ENCODE data around the gene TRPC4. TPM values are rescaled to one million over a fixed set of nuclear protein-coding genes. Genes with fewer than 3 reads are reported as not detected.

The TRPC4 gene
- total RNA-seq, 1 donor from 2014 or later, result not detected

DNA sequence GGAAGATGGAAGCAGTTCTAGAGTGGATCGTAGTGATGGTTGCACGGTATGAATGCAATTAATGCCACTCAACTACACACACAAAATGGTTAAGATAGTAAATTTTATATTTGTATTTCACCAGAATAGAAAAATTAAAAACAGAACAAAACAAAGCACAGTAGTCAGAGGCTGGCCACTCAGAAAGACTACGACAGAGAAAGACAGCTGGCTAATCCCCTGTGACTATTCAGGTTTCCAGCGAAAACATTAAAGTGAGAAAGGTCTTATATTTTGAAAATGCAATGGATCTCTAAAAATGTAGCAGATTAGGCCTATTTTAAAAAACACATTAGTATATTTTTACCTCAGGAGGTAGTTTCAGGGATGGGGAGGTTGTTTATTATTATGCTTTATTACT, 139.7 kb downstream of the TRPC4 start:
- intact Hi-C loops (cut with micrococcal nuclease), result no loop called here

DNA sequence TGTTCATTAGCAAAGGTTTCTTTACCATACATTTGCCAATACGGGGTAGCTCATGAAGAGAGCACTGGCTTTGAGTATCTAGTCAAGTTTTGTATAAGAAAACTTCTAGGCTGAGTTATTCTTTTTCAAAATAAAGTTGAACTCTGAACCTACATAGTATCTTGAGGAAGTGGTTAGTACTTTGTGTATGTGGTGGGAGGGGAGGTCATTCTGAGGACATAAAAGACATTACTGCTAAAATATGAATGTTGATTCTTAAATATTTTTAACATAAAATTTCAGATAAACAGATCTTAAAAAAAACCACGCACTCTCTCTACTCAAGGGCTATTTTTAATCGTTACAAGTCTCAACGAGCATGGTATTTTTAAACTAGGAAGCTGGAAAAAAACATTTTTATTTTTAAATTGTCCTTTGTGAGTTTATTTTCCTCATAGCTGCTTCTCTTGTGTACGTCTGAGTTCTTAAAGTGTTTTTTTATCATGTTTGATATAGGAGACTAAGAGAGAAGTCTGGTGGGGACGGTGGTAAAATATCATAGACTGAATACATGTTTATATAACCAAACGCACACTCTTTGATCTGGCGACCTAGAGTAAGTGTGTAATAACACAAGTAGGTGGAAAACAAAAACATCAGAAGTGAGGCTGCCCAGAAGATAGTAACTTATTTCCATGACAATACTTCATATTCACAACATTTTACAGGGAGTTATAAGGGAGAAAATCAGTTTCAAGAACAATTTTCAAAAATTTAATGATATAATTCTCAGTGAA, 153.0 kb downstream of the TRPC4 start:
- intact Hi-C loops (cut with micrococcal nuclease), result no loop called here

DNA sequence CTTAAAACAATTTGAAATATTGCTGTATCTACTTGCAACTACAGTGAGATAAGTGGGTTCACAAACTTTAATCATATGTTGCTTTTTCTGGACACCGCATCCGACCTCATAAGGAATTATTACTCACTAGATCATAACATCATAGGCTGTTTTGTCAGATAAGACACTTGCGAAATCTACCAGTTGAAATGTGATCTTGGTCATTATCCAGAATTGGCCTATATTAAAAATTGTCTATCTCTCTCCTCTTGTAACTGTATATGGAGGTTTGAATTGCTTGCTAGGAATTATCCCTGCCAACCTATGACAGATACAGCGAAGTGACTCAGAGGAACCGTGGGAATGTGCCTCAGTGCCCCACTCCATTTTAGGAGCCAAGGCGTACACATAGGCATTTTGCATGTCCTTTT, 154.0 kb downstream of the TRPC4 start:
- intact Hi-C loops (cut with micrococcal nuclease), result no loop called here

DNA sequence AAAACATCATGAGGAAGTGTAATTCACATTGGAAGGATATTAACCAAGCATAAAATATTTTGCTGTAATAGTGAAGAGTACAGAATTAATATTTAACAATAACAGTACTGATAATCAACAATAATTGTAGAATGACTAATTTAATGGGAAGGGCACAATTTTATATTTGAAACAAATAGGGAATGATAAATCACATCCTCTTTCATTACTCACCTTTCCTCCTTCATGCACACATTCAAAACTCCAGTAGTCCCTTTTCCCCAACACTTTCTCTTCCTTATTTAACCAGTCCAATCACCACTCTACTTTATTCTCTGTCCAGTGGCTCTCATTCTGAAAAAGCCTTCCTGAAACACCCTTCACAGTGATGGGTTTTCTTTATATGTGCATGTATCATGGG, 160.3 kb downstream of the TRPC4 start:
- intact Hi-C loops (cut with micrococcal nuclease), result no loop called here

DNA sequence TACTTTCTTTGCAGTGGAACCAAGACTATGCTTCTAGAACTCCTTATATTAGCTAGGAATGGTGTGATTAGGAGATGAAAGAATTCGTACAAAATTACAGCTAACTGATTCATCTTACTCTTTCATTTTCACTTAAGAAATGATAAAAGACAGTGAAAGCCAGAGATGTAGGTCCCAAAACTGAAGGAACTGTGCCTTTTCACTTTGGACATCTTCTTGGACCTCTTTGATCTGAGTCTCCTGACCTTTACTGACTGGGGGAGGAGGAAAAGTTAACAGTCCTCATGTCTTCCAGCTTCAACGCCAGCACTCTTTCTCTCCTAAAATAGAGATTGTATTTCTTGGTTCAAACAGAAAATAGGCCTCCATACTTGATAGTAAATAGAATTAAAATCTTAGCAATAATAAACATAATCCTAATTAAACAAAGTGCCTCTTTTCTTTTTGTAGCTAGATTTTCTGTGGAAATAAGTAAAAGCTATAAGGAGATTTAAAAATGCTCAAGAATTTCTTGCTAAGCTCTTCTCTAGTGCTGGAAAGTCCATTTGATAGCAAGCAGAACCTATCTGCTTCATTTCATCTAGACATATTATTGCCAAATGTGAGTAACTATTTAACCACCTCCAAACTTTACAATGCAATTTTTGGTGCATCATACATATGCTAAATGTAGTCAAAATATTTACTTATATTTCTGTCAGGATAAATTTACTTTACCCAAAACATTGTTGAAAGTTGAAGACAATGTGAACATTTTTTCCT, 161.7 kb downstream of the TRPC4 start:
- intact Hi-C loops (cut with micrococcal nuclease), result no loop called here

DNA sequence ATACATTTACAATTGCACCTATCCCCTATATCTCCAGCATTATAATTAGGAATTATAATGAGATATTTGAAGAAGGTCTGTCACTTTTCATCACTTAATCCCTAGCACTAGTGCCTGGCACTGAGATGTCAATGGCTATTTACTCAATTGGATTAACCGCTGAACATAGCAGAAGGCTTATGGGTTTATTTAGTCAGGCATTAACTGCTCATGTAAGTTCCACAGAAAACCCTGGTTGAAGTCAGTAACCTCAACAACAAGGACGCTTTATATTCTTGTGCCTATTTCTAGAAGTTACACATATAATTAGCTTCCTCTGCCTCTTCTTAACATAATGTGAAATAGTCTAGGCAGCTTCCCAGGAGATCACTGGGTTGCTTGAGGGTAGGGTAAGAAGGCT, 163.5 kb downstream of the TRPC4 start:
- intact Hi-C loops (cut with micrococcal nuclease), result no loop called here

DNA sequence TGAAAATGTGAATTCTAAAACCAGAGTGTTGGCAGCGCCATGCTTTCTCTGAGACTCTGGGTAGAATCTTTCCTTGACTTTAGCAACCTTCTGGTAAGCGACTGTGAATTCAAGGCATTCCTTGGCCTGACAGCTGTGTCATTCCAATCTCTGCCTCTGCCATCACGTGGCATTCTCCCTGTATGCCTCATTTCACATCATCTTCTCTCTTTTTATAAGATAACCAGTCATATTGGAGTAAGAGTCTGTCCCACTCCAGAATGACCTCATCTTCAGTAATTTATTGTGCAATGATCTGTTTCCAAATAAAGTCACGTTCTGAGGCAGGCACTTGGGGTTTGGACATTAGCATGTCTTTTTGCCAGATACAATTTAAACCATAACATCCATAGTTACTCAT, 167.6 kb downstream of the TRPC4 start:
- intact Hi-C loops (cut with micrococcal nuclease), result no loop called here

DNA sequence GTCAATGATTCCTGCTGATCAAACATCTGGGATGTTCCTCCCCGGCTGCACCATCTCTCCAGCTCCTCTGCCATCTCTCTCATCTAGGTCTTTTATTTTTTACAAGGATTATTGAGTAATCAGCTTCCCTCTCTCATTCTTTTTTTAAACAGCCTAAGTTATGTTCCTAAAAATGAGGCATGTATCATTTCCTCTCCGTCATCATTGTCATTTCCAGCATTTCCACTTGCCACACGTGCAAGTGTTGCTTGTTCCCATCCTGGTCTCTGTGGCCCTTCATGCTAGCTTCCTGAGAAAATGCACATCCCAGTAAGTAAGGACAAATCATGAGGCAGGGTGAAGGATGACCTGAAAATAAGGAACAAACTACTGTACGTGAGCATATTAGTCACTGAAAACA, 168.3 kb downstream of the TRPC4 start:
- intact Hi-C loops (cut with micrococcal nuclease), result no loop called here

DNA sequence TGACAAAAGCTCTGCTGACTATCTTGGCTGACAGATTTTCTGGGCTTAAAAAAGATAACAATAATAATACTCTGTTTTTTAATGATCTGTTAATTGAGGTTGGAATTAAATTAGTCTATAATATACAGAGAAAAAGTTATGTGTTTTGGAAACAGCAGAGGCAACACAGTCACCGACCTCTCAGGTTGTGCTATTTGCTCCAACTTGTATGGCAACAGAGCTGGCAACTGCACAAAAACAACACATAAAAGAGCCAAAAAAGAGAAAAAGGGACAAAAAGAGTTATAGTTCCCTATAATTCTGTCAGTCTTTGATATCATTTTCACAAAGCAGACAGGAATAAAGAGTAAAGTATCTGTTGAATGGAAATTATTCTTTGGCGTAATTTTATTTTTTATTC, 168.7 kb downstream of the TRPC4 start:
- intact Hi-C loops (cut with micrococcal nuclease), result no loop called here

DNA sequence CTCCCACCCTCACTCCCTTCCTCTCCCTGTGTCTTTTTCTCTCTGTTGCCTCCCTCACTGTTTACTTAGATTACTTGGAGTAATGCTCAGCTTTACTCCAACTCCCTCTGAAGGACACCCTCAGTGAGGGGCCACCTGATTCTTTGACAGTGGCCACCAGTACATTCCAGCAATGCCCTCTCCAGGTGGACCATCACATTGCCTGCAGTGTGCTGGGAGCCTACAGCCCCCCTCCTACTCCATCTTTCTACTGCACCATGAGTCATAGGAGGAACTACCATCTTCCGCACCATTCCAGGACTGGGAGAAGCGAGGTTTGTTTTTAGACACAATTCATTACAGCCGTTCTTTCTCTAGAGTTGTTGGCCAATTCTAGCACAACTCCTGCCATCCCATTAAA, 174.4 kb downstream of the TRPC4 start:
- intact Hi-C loops (cut with micrococcal nuclease), result no loop called here

DNA sequence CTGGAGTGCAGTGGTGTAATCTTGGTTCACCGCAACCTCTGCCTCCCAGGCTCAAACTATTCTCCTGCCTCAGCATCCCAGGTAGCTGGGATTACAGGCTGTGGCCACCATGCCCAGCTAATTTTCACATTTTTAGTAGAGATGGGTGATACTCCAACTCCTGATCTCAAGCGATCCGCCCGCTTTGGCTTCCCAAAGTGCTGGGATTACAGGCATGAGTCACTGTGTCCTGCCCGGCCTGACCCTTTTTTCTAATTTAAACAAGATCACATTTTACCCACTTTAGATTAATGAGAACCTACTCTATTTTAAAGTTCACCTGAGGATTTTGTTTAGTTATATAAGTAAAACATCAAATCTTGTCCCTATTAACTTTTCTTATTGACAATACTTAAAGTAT, 179.2 kb downstream of the TRPC4 start:
- intact Hi-C loops (cut with micrococcal nuclease), result no loop called here

DNA sequence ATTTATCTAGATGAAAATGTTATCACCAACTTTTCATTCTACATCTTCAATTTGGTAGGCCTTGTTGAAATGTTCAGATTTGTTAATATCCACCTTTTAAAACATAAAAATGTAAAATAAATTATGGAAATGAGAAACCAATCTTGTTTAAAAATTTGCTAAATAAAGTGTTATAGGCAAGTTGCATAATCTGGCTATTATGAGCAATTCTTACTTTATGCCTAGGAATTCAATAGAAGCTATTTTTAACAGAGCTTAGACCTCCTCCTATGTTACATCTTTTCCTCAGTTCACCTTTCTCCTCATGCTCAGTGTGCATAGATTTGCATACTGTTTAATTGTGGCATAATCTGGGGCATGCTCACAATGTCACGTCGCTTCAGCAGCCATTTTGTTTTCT, 183.1 kb downstream of the TRPC4 start:
- intact Hi-C loops (cut with micrococcal nuclease), result no loop called here

DNA sequence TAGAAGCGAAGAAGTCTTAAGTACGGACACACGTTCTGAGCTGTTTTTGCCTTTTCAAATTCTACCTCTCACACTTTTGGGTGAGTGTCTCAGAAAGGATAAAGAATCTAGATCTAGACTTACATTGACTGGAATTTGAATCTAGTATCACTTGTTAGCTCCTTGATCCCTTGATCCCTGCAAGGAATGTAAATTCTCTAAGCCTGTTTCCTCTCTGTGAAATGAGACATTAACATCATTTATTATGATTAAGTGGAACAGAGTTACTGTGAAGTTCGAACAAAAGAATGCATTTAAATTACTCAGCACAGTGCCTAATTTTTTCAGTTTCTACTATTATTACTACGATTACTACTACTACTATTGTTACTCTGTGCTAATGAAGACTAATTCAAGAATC, 184.4 kb downstream of the TRPC4 start:
- intact Hi-C loops (cut with micrococcal nuclease), result no loop called here

DNA sequence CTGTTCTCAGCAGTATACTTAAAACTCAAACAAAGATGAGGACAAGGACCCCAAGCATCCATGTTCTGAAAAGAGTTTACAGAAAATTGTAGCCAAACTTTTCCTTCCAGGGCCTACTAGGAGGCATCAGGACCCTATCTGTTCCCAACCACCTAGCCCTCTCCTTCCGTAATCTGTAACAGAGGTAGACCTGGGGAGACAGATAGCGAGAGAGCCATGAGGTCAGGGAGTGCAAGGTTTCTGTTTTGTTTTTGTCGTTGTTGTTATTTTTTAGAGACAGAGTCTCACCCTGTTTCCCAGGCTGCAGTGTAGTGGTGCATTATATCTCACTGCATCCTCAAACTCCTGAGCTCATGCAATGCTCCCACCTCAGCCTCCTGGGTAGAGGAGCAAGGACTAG, 187.1 kb downstream of the TRPC4 start:
- intact Hi-C loops (cut with micrococcal nuclease), result no loop called here

DNA sequence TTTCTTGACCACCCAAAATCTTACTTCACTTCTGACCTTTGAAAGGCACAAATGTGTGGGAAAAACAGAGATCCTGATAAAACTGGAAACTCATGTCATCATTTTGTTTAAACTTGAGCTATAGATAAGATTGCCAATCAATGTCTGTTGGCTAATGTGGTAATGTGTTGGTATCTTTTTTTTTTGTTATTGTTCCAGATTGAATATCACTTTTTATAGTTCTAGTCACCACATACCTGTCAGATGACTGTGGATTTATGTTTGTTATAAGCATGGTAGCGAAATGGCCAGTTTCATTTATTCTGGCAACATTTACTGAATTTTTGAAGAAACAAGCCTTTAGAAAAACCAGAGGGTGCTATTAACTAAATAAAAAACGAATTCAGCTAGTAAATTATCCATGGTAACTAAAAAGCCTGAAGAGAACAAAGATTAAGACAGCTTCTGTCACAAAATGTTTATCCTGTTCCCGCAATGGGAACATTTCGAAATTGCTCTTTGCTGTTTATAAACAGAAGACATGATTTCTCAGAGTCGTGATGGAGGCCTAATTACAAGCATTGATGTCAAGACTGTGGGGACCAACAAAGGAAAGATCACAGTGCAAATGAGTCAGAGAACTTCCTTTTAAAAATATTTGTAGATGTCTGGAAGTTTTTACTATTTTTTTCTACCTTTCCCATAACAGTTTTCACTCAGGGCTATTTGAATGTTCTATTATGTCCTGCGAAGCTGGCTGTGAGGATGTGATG, 188.1 kb downstream of the TRPC4 start:
- intact Hi-C loops (cut with micrococcal nuclease), result no loop called here

DNA sequence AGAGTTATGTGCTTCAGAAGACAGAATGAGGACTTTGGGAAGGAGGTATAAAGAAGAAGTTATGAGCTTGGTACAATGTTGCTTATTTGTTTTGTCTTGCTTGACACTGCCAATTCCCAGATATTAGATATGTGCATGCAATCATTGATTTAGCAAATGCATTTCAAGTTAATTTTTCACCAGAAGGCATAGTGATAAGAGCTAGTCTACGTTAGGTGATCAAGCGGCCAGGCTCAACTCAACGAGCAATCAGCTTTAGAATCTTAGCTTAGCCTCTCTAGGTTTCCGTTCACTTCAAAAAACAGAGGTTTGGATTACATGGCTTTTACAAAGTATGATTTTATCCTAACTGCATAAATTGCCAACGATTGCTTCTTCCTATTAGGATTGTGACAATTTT, 189.4 kb downstream of the TRPC4 start:
- intact Hi-C loops (cut with micrococcal nuclease), result no loop called here

DNA sequence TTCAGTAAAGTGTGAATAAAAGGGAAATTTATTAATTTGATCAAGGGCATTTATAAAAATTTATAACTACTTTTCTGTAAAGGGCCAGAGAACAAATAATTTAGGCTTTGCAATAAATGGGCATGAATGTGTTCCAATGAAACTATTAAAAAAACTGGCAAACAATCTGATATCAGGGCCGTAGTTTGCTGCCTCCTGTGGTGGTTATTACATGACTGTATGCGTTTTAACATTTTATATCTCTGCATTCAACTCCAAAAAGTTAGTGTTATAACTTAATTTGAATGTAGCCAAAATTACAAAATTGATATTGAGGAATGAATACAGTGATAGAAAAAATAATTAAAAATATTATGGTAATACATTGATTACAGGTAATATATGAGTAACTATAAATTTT, 190.5 kb downstream of the TRPC4 start:
- intact Hi-C loops (cut with micrococcal nuclease), result no loop called here

DNA sequence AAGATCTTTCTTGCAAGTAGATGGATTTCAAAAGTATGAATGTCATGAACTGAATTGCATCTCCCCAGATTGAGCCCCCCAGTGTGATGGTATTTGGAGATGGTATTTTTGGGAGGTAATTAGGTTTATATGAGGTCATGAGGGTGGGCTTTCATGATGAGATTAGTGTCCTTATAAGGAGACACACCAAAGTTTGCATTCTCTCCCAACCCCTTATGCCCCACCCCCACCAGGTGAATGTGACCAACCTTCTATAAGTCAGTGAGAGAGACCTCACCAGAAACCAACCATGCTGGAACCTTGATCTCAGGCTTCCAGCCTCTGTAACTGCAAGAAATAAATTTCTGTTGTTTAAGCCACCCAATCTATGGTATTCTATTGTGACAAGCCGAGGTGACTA, 199.7 kb downstream of the TRPC4 start:
- intact Hi-C loops (cut with micrococcal nuclease), result no loop called here

DNA sequence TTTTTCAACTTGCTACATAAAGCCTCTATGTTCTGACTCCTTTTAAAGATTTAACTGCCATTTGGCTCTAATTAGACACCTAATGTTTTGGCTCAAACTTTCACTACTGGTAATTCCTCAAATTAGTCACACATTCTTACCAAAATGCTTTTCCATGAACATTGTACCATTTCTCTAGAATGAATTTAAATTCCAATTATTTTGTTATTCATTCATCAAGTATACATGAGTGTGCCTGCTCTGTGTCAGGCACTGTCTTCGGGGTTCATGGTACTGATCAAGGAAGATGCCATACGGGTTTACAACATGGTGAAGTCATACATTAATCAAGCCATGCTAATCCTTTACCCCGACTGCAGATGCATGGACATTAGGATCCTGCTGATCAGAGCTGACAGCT, 201.9 kb downstream of the TRPC4 start:
- intact Hi-C loops (cut with micrococcal nuclease), result no loop called here

DNA sequence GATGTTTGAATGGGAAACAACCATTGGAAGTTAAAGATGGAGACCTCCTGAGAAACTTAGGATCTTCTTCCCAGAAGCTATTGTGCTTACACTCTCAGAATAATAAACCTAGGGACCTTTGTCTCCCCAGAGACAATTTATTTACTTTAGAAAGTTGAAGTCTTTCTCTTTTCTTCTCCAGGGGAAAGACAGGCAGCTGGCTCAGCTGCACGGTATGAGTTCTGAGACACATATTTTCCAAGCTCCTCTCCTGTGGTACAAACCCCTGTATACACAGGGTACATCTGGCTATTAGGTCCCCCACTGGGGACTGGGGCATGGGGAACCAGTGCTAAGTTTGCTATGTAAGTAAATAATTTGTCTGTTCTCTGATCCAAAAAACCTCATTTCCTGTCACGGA, 203.5 kb downstream of the TRPC4 start:
- intact Hi-C loops (cut with micrococcal nuclease), result no loop called here

DNA sequence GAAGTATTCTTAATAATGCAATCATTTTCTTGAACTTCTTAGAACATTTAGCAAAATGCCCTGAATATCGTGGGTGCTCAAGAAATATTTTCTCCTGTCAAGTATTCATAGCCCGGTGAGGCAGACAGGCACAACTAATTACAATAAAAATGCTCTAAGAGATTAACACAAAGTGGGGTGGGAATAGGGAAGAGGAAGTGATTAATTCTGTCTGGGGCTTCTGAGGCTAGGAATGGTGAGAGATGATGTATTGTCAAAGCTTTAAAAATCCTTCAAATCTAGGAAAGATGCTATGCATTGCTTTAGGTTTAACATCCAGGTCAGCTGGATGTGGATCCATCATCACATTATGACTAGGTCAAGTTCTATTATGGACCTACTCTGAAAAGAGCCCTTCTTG, 204.2 kb downstream of the TRPC4 start:
- intact Hi-C loops (cut with micrococcal nuclease), result no loop called here

DNA sequence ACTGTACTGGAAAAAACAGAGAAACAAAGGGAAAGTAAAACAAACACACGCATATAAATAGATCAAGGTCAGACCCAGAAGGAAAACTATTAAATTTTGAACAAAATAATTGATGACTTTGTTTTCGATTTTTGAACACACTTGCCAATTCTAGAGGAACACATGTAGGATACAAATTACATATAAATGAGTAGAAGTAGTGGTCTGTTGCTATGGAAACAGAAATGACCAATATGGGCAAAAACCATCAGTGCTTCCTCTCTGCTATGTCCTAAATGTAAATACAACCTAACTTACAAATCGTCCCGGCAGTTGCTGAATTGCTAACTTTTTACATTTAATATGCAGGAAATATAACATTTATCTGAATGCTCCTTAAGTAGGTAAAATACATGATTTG, 205.8 kb downstream of the TRPC4 start:
- intact Hi-C loops (cut with micrococcal nuclease), result no loop called here

Data from T-helper 1 cell treated with Interleukin-12 subunit alpha and Interleukin-12 subunit beta and Interleukin-4 antibody, amounts not matched to agents 30 ng/mL and 1 ng/mL, for 36 hours (primary cell).